DMS 273 (cell line): Measurements from ENCODE around the gene MMS19.
"Not testable (repeated sequence)": the region's sequence is repeated elsewhere in the genome, so short reads cannot be mapped to it uniquely, and the experiment has no call there.

ENCODE experiments used
- DNase-seq: peaks from one replicate; lab custom pipeline; 2025; ENCODE audit not compliant: unreplicated experiment; lab: John Stamatoyannopoulos, UW

MMS19 gene

GRCh38 chr10:97502916-97503315 lies 4.7 kb upstream of the MMS19 start:
- no peak for DNase-seq

GRCh38 chr10:97500297-97500575 lies 2.0 kb upstream of the MMS19 start:
- no peak for DNase-seq

GRCh38 chr10:97499561-97500296 lies 1.5 kb upstream of the MMS19 start:
- peak; percentile 68 for DNase-seq

GRCh38 chr10:97498841-97499560 lies 779 bp upstream of the MMS19 start, which contains the start of gene UBTD1:
TSS of gene UBTD1 (plus strand) at chr10:97498924. CDS start at chr10:97499204, 280 bp downstream.
- peak; percentile 68 for DNase-seq

GRCh38 chr10:97497572-97498075 lies 598 bp downstream of the MMS19 start:
- peak; percentile 91 for DNase-seq

GRCh38 chr10:97494863-97495506 lies 3.2 kb downstream of the MMS19 start:
- DNase-seq: peak; percentile 11

- no peak for DNase-seq
Observed at GRCh38 chr10:97494151-97494550, 4.1 kb downstream of the MMS19 start.

GRCh38 chr10:97490592-97490991 lies 7.6 kb downstream of the MMS19 start:
- peak; percentile 82 for DNase-seq

GRCh38 chr10:97485647-97486281 lies 12.5 kb downstream of the MMS19 start:
- no peak for DNase-seq

- DNase-seq: no peak
Observed at GRCh38 chr10:97483921-97484320, 14.3 kb downstream of the MMS19 start.

- DNase-seq: no peak
Observed at GRCh38 chr10:97483506-97483905, 14.7 kb downstream of the MMS19 start.

GRCh38 chr10:97482381-97482780 lies 15.8 kb downstream of the MMS19 start:
- no peak for DNase-seq

GRCh38 chr10:97481071-97481470 lies 17.2 kb downstream of the MMS19 start:
- DNase-seq: no peak

GRCh38 chr10:97479939-97480338 lies 18.3 kb downstream of the MMS19 start:
- peak; percentile 77 for DNase-seq

GRCh38 chr10:97479410-97479809 lies 18.8 kb downstream of the MMS19 start:
- DNase-seq: not testable (repeated sequence)

- DNase-seq: no peak
Observed at GRCh38 chr10:97475936-97476594, 22.2 kb downstream of the MMS19 start.

- no peak for DNase-seq
Observed at GRCh38 chr10:97474918-97475317, 23.3 kb downstream of the MMS19 start.

- DNase-seq: not testable (repeated sequence)
Observed at GRCh38 chr10:97468781-97469180, 29.4 kb downstream of the MMS19 start.

- DNase-seq: no peak
Observed at GRCh38 chr10:97468162-97468561, 30.1 kb downstream of the MMS19 start.

- DNase-seq: no peak
Observed at GRCh38 chr10:97466755-97467154, 31.5 kb downstream of the MMS19 start.

GRCh38 chr10:97465982-97466381 lies 32.2 kb downstream of the MMS19 start:
- no peak for DNase-seq
